ENCODE results near the gene CBX2.

CBX2 gene

DNA sequence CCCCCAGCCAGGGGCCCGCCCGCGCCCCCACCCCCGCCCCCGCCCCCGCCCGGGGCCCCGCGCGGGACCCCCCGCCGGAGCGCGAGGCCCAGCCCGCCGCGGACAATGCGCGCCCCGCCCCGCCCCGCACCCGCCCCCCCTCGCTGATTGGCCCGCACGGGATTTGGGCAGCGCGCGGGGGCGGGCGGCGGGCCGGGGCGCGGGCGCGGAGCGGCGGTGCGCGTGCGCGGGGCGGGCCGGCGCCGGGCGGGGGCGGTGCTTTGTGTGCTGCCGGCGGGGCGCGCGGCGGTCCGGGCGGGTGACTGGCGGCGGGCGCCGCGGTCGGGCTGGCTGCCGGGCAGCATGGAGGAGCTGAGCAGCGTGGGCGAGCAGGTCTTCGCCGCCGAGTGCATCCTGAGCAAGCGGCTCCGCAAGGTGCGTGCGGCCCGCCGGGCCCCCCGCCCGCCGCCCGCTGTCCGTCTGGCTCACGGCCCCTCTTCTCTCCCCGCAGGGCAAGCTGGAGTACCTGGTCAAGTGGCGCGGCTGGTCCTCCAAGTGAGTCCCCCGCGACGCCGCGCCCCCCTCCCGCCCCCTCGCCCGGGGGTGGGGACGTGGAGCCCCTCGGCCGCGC, at the start of gene CBX2:
TSS of gene CBX2 (plus strand) at position 255 of the 610 bp plus-strand sequence. CDS start at position 343, 88 bp downstream.
- DNase-seq = peak; percentile 77

GRCh38 chr17:79728169-79728907, 49.6 kb upstream of the CBX2 start:
- DNase-seq = peak; percentile 92

DNA sequence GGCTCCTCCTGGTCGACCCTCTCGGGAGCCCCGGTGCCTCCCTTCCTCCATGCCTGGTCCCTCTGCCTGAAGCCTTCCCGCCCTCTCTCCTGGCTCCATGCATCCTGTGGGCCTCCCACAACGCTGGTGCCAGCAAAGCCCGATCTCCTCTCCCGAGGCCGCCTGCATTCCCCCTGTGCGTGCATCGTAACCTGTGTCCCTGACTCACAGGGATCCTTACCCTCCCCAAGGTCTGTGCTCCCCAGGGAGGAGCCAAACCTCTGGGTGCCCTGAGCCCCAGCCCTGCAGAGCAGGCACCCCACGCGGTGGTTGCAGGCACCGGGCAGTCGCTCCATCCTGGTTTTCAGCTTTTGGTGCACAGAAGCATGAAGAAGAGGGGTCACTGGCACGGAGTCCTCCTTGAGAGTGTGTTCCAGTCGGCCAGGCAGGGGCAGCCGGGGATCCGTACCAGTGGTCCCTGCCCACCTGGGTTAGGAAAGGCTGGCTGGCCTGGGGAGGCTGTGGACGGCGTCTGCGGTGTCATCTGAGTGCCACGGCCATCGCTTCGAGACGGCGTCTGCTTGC, 49.0 kb upstream of the CBX2 start:
- DNase-seq = no peak

- no peak for DNase-seq
Measured at GRCh38 chr17:79729761-79730160, 48.2 kb upstream of the CBX2 start.

DNA sequence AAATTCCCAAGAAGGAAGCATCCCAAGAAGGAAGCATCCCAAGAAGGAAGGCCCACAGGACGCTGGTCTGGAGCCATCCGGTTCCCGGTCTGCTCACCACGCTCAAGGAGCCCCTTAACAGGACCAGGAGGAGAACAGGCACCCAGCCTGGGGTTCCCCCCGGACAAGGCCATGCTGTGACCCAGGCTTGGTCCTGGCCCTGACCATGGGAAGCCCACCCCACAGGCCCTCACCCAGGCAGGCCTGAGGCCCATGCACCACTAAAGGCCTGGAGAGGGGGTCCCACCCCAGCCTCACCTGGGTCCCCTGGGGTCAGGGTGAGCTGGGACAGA, 47.5 kb upstream of the CBX2 start:
- no peak for DNase-seq

- DNase-seq = no peak
Measured at GRCh38 chr17:79730769-79731483, 47.0 kb upstream of the CBX2 start, which contains the start of gene ENPP7. Gene ENPP7, plus strand, starts transcription at chr17:79730943. Its CDS starts 197 bp downstream, at chr17:79731140.

- DNase-seq = no peak
Measured at GRCh38 chr17:79732254-79732653, 45.7 kb upstream of the CBX2 start.

DNA sequence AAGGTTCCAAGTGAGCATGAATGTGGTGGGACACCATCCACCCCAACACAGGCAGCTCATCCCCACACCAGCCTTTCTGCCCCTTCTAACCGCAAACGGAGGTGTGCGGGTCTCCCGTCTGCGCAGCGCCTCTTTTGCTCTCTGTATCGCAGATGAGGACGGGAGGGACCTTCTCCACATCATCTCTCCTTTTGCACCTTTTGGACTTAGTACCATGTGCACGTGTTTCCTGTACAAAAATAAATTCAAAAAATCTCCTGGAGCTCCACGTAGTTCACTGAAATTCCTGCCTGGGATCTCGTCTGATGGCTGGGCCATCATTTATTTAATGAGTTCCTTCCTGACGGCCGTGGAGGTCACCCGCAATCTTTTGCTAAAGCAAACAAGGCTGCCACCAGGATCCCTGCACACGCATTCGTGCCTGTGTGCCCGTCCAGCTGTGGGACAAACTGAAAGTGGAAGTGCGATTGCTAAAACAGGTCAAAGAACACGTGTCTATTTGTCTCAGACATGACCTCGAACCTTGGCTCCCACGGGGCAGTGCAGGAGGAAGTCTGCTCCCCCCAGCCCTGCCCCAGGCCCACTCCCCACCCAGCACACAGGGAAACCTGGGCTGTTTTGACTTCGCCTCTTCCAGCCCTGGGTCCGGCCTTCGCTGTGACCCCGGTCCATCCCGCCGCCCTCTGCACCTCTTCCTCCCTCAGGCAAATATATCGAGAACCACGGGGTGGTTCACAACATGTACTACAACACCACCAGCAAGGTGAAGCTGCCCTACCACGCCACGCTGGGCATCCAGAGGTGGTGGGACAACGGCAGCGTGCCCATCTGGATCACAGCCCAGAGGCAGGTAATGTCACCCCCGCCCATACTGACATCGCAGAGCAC, 44.9 kb upstream of the CBX2 start:
- DNase-seq = no peak

GRCh38 chr17:79733692-79734070, 44.3 kb upstream of the CBX2 start:
- DNase-seq = no peak

- DNase-seq = no peak
Measured at GRCh38 chr17:79735096-79735495, 42.9 kb upstream of the CBX2 start.

DNA sequence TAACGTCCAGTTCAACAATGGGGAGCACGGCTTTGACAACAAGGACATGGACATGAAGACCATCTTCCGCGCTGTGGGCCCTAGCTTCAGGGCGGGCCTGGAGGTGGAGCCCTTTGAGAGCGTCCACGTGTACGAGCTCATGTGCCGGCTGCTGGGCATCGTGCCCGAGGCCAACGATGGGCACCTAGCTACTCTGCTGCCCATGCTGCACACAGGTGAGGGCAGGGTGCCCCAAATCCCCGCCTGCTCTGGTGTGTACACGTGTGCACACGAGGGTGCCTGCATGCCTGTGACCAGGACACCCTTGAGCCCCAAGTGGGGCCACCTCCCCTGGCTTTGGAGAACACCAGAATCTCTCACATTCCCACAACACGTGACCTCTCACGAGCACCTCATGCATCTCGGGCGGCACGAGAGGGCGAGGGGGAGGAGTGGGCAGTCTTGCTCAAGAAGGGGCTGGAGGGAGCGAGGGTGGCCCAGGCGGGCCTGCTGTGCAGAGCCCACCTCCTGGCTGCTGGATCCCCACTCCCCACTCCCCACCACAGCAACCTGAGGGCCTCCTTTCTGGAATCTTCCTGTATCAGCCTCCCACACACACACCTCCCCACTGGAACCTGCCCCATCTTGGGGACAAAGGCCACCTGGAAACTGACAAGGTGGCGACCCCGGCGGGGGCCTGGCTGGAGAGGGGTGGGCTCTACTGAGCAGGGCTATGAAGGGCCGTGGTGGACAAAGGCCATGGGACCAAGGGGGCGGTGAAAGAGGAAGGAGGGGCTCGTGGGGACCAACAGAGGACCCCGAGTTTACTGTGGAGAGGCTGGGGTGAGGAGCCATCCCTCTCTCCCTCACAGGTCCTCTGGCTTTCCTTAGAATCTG, 40.7 kb upstream of the CBX2 start:
- no peak for DNase-seq

- no peak for DNase-seq
Measured at GRCh38 chr17:79737922-79738578, 39.9 kb upstream of the CBX2 start.

DNA sequence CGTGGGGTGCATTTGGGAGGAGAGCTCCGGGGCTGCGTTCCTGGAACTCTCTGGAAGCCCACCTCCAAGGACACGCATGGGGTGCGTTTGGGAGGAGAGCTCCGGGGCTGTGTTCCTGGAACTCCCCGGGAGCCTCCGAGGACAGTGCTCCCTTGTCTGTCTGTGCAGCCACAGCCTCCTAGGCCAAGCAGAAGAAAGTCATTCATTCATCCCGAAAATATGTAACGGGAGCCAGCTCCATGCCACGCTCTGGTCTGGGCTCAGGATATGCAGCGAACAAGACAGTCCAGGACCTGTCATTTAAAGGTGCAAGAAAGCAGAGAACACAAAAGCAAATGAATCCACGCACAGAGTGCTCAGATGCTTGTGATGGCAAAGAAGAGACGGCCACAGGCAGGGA, 39.3 kb upstream of the CBX2 start:
- DNase-seq = no peak

DNA sequence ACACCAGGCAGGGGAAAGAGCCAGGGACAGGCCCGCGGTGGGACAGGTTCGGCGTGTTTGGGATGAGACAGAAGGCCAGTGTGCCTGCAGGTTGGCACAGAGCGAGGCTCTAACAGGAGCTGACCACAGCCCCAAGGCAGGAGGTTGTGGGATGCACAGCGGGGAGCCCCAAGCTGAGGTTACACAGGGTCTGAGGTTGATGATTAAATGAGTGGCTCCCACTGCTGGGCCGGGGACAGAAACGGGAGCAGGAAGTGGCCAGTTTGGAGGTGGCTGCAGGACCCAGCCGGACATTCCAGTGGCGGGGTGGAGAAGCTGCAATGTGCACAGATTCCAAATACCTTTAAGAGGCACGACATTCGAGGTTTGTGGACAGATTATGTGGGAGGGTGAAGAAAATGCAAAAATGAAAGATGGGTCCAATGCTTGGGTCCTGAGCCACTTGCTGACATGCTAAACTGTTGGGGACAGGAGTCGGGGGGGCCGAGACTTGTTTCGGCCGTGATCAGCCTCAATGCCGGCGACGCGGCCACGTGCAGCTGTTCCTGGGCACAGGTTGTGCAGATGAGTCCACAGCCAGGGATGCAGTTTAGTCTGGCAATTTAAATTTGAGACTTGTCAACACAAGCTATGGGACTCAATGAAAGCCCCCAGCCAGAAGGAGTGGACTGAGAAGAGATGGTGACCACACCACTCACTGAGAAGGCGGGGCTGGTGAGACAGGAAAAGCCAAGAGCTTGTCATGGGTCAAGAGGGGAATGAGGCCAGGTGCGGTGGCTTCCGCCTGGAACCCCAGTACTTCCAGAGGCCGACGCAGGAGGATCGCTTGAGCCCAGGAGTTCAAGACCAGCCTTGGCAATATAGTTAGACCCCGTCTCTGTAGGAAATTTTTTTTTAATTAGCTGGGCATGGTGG, 38.5 kb upstream of the CBX2 start:
- no peak for DNase-seq

GRCh38 chr17:79740413-79740812, 37.5 kb upstream of the CBX2 start:
- DNase-seq = no peak

DNA sequence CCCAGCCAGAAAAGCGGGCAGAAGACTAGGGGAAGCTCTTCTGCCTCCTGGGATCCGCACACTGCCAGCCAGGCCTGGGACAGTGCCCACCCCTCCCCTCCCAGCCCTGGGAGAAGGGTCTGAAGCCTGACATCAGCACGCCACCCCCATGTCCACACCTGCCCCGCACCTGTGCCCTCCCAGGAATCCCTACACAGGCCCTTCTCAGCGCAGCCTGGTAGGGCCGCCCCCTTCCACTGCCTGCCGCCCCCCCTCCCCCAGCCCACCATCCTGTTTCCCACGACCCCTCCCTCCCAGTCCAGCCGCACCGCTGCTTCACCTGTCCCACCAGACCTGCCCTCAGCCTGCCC, 36.6 kb upstream of the CBX2 start:
- no peak for DNase-seq

DNA sequence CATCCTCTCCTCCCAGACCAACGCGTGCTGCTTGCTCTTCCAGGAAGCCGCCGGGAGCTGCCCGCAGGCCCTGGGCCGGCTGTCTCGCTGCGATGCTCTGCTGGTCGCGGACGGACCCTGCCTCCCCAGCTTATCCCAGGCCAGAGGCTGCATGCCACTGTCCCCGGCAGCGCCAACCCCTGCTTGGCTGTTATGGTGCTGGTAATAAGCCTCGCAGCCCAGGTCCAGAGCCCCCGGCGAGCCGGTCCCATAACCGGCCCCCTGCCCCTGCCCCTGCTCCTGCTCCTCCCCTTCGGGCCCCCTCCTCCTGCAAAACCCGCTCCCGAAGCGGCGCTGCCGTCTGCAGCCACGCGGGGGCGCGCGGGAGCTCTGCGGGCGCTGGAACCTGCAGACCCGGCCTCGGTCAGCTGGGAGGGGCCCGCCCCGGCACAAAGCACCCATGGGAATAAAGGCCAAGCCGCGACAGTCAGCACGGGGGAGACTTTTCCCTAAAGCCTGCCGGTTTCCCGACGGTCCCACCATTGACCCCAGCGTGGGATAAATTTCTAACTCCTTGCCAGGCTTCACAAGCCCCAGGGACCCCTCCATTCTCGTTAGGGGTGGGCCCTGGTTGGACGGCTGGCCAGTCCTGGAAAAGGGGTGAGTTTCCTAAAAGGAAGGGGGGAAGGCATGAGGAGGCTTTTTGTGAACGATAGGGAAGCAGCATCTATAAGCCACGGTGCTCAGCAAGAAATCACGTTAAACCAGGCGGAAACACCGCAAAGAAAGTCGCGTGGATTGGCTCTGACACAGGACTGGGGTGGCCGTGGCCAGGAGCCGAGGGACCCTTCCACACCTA, 36.0 kb upstream of the CBX2 start:
- peak; percentile 60 for DNase-seq

DNA sequence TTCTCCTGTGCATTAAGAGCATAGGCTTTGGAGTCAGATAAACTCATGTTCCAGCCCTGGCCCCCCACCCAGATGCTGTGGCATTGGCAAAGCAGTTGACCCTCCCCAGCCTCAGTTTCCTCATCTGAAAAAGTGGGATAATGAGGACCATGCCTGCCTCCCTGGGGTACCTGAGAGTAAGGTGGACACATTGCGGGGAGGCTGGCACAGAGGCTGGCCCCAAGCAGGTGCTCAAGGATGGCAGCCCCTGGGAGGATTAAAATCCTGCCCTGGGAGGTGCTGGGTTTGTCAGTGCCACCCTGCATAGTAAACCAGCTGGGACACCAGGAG, 35.4 kb upstream of the CBX2 start:
- no peak for DNase-seq

GRCh38 chr17:79742951-79743476, 34.9 kb upstream of the CBX2 start:
- DNase-seq = no peak
